Liver (tissue), 9 donors: ENCODE results near the gene DOCK9. TPM values are rescaled to one million over a fixed set of nuclear protein-coding genes. Genes with fewer than 3 reads are reported as not detected.

Experiments
- DNase-seq: peaks from one replicate; pipeline ENCODE4 v3.0.0-alpha.2; 2017; ENCODE audit warnings: low spot score
- H3K27ac ChIP-seq, 2 donors: one replicate each; pipeline ENCODE4 v1.7.0; 2013; ENCODE audit warnings: inconsistent platforms in 2 of 2, low read length in 2 of 2, control low read depth in 1 of 2, low read depth in 1 of 2, mild to moderate bottlenecking in 1 of 2
- H3K27me3 ChIP-seq, 4 donors: one replicate each; pipeline versions ENCODE4 v1.6.1 to v1.7.0; 2013; ENCODE audit warnings: low read length in 3 of 4, inconsistent platforms in 1 of 4, mild to moderate bottlenecking in 1 of 4, moderate library complexity in 1 of 4; ENCODE audit not compliant: control insufficient read depth in 4 of 4, insufficient read depth in 4 of 4
- H3K36me3 ChIP-seq, 4 donors: one replicate each; pipeline versions ENCODE4 v1.6.1 to v1.7.0; 2013; ENCODE audit warnings: low read length in 3 of 4, mild to moderate bottlenecking in 3 of 4, low read depth in 1 of 4, moderate library complexity in 1 of 4; ENCODE audit not compliant: control insufficient read depth in 4 of 4, insufficient read depth in 3 of 4
- H3K4me1 ChIP-seq, 4 donors: one replicate each; pipeline versions ENCODE4 v1.6.1 to v1.7.0; 2013; ENCODE audit warnings: low read length in 3 of 4, mild to moderate bottlenecking in 3 of 4, moderate library complexity in 1 of 4; ENCODE audit not compliant: control insufficient read depth in 4 of 4, insufficient read depth in 4 of 4
- H3K4me3 ChIP-seq, 3 donors: one replicate each; pipeline versions ENCODE4 v1.6.1 to v1.7.0; 2013; ENCODE audit warnings: low read length in 3 of 3, control low read depth in 1 of 3, low read depth in 1 of 3, mild to moderate bottlenecking in 1 of 3
- H3K9ac ChIP-seq, 2 donors: one replicate each; pipeline ENCODE4 v1.7.0; 2013; ENCODE audit warnings: low read length in 2 of 2, mild to moderate bottlenecking in 2 of 2, moderate library complexity in 2 of 2, control low read depth in 1 of 2, low read depth in 1 of 2
- H3K9me3 ChIP-seq, 4 donors: one replicate each; pipeline versions ENCODE4 v1.6.1 to v1.7.0; 2013; ENCODE audit warnings: low read length in 3 of 4; ENCODE audit not compliant: control insufficient read depth in 4 of 4
- EGR1 ChIP-seq, 2 donors: IDR thresholded peaks; 2 replicates each; pipeline ENCODE4 v1.6.1; 2016 to 2018; ENCODE audit warnings: antibody characterized with exemption in 2 of 2, low read depth in 2 of 2
- FOXA2 ChIP-seq: IDR thresholded peaks from 2 replicates; pipeline ENCODE4 v1.6.1; 2016; ENCODE audit warnings: antibody characterized with exemption
- GABPA ChIP-seq, 2 donors: IDR thresholded peaks in 1 of 2; conservative IDR thresholded peaks in 1 of 2; 2 replicates each; pipeline ENCODE4 v1.6.1; 2016; ENCODE audit warnings: antibody characterized with exemption in 2 of 2, mild to moderate bottlenecking in 1 of 2, moderate library complexity in 1 of 2
- HNF4A ChIP-seq, 2 donors: conservative IDR thresholded peaks; 2 replicates each; pipeline ENCODE4 v1.6.1; 2016; ENCODE audit warnings: antibody characterized with exemption in 2 of 2, mild to moderate bottlenecking in 2 of 2
- JUND ChIP-seq, 2 donors: IDR thresholded peaks; 2 replicates each; pipeline ENCODE4 v1.6.1; 2016; ENCODE audit warnings: antibody characterized with exemption in 2 of 2
- NR2F2 ChIP-seq: IDR thresholded peaks from 2 replicates; pipeline ENCODE4 v1.6.1; 2016; ENCODE audit warnings: antibody characterized with exemption
- RAD21 ChIP-seq, 2 donors: IDR thresholded peaks; 2 replicates each; pipeline ENCODE4 v1.6.1; 2016; ENCODE audit warnings: antibody characterized with exemption in 2 of 2, mild to moderate bottlenecking in 2 of 2
- RXRA ChIP-seq, 2 donors: IDR thresholded peaks; 2 replicates each; pipeline ENCODE4 v1.6.1; 2017 to 2018; ENCODE audit warnings: antibody characterized with exemption in 2 of 2, mild to moderate bottlenecking in 1 of 2
- SP1 ChIP-seq: IDR thresholded peaks from 2 replicates; pipeline ENCODE4 v1.6.1; 2018; ENCODE audit warnings: antibody characterized with exemption, mild to moderate bottlenecking
- TAF1 ChIP-seq: conservative IDR thresholded peaks from 2 replicates; pipeline ENCODE4 v1.6.1; 2016; ENCODE audit warnings: antibody characterized with exemption, mild to moderate bottlenecking
- YY1 ChIP-seq: IDR thresholded peaks from 2 replicates; pipeline ENCODE4 v1.6.1; 2016; ENCODE audit warnings: antibody characterized with exemption, mild to moderate bottlenecking
- WGBS: extraction: QIAGEN DNeasy Blood & Tissue Kit; methylation state at CpG from one replicate; pipeline ENCODE4 v1.1.7; 2013; 5-methylcytosine and 5-hydroxymethylcytosine counted together
- polyA plus RNA-seq, 2 donors: library from polyadenylated mRNA; stranded (reverse) in 1 of 2; unstranded in 1 of 2; fragments of 200-250 nt in 1 of 2; fragments of >200 nt in 1 of 2; fragmentation: Nextera tagmentation in 1 of 2; extraction: Ambion mirVana in 1 of 2; gene quantifications; one replicate each; pipeline versions ENCODE4 v1.2.1 to v1.2.3, GENCODE V29; 2013 to 2015
- total RNA-seq, 2 donors: library from RNA; depleted of rRNA; stranded (reverse); fragments of >200 nt; gene quantifications; one replicate each; pipeline ENCODE4 v1.2.3, GENCODE V29; 2014
- TF ChIP-seq, protein P1 (sequence below): IDR thresholded peaks from 2 replicates; pipeline ENCODE4 v1.6.1; 2016; ENCODE audit warnings: antibody characterized with exemption
- TF ChIP-seq, protein P2 (sequence below): IDR thresholded peaks from 2 replicates; pipeline ENCODE4 v1.6.1; 2016; ENCODE audit warnings: antibody characterized with exemption
- TF ChIP-seq, protein P3 (sequence below): fragments of 150-350 bp; IDR thresholded peaks from 2 replicates; pipeline ENCODE4 v1.5.1; 2017; ENCODE audit warnings: improper control_type of control experiment, low read depth, low read length; ENCODE audit not compliant: missing input control
- donor health status: healthy.
- donor health status: healthy.
- donor health status: healthy.
- donor health status: healthy.
- donor health status: healthy.

DOCK9 gene
- total and polyA plus RNA-seq, 4 donors, result 5.4 to 31.3 (median 10.6) TPM

DNA sequence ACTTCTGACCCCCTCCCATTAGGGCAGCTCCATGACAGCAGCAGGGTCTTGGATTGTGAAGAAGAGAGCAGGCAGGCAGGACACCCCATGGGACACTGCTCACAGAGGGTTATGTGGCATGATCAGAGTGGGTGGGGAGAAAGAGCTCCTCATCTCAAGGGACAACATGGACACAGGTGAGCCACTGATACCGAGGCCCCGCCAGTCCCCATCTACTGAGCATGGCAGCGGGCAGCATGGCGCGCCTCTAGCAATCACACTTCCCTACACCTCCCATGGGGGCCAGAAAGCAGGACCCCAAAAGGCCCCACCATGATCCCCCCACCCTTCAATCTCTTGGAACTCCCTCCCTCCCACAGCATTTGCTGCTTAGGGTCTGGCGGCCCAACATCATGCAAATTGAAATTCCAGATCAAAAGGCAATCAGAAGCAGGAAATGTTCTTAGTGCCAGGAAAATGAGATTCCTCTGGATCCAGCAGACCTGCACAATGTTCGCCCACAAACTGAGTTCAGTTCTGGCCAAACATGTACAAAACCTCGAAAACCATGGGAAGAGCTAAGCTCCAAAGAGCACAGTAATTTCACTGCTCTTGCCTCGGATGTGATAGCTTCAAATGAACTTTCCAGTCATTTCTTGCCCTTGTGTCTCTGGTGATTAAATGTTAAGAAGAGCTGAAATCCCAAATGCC, 14.8 kb downstream of the DOCK9 start:
- TF ChIP-seq EGR1 (IDR thresholded peaks at IDR 0.05; ENCODE audit: low read depth in 2 of 2) (no peak), RXRA (IDR thresholded peaks at IDR 0.05) (no peak), RAD21 (IDR thresholded peaks at IDR 0.05) (no peak), FOXA2 (no peak), TAF1 (no peak), SP1 (no peak)
- TF ChIP-seq, protein P1, sequence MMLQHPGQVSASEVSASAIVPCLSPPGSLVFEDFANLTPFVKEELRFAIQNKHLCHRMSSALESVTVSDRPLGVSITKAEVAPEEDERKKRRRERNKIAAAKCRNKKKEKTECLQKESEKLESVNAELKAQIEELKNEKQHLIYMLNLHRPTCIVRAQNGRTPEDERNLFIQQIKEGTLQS, result no peak
- TF ChIP-seq, protein P2, sequence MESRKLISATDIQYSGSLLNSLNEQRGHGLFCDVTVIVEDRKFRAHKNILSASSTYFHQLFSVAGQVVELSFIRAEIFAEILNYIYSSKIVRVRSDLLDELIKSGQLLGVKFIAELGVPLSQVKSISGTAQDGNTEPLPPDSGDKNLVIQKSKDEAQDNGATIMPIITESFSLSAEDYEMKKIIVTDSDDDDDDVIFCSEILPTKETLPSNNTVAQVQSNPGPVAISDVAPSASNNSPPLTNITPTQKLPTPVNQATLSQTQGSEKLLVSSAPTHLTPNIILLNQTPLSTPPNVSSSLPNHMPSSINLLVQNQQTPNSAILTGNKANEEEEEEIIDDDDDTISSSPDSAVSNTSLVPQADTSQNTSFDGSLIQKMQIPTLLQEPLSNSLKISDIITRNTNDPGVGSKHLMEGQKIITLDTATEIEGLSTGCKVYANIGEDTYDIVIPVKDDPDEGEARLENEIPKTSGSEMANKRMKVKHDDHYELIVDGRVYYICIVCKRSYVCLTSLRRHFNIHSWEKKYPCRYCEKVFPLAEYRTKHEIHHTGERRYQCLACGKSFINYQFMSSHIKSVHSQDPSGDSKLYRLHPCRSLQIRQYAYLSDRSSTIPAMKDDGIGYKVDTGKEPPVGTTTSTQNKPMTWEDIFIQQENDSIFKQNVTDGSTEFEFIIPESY, result no peak
- Histone ChIP-seq H3K9me3 (no peaks in the 10 kb centered on the region), H3K27ac (no peak overlapping the region), H3K27me3 (no peaks in the 10 kb centered on the region), H3K4me3 (no peak overlapping the region), H3K9ac (no peak overlapping the region), H3K36me3 (no peaks in the 10 kb centered on the region), H3K4me1 (peaks cover 0 to 3% (median 0%) of the 10 kb centered on the region in 4 donors)
- DNase-seq, result no peak
- WGBS, result 92% methylated on average over 9 of the region's 9 CpGs

DNA sequence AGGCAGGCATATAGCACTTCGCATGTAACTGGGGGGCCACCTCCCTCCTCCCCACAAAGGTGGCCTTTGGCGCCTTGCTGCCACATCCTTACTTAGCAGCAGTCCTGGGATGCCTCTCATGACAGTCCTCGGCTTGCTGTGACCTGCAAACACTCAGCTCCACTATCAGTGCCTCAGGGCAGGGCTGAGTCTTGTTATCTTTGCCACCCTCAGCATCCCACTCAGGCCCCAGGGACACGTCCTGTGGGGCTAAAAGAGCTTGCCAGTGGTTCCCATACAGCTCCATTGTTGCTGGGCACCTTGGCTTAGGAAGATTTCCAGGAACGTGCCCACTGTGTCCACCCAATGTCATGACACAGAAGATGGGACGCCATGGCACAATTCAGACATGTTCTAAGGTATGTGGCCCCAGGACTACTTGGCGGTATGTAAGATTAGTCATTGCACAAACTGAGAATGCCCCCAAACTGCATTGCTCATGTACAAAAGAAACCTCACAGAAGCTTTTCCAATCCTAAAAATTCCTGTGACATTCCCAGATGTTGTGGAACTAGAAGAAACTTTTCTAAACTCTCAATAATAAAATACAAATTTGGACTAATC, 16.3 kb downstream of the DOCK9 start:
- 94% methylated on average over 7 of the region's 7 CpGs for WGBS
- H3K27ac ChIP-seq, result no peak overlapping the region
- TF ChIP-seq RXRA (IDR thresholded peaks at IDR 0.05), result no peak
- no peak for TF ChIP-seq GABPA (IDR thresholded peaks at IDR 0.05 in 1 of 2, conservative IDR thresholded peaks at IDR 0.05 in 1 of 2)
- no peak for TF ChIP-seq SP1
- TF ChIP-seq HNF4A (conservative IDR thresholded peaks at IDR 0.05), result no peak
- TF ChIP-seq, protein P1, result no peak
- TF ChIP-seq YY1, result no peak
- no peak for TF ChIP-seq FOXA2
- TF ChIP-seq JUND (IDR thresholded peaks at IDR 0.05), result no peak
- no peak for TF ChIP-seq NR2F2
- TF ChIP-seq RAD21 (IDR thresholded peaks at IDR 0.05), result no peak
- TF ChIP-seq EGR1 (IDR thresholded peaks at IDR 0.05; ENCODE audit: low read depth in 2 of 2), result no peak
- TF ChIP-seq, protein P2, result no peak
- TF ChIP-seq, protein P3, sequence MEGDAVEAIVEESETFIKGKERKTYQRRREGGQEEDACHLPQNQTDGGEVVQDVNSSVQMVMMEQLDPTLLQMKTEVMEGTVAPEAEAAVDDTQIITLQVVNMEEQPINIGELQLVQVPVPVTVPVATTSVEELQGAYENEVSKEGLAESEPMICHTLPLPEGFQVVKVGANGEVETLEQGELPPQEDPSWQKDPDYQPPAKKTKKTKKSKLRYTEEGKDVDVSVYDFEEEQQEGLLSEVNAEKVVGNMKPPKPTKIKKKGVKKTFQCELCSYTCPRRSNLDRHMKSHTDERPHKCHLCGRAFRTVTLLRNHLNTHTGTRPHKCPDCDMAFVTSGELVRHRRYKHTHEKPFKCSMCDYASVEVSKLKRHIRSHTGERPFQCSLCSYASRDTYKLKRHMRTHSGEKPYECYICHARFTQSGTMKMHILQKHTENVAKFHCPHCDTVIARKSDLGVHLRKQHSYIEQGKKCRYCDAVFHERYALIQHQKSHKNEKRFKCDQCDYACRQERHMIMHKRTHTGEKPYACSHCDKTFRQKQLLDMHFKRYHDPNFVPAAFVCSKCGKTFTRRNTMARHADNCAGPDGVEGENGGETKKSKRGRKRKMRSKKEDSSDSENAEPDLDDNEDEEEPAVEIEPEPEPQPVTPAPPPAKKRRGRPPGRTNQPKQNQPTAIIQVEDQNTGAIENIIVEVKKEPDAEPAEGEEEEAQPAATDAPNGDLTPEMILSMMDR, result no peak

More for the DNA sequence above, 16.3 kb downstream of the DOCK9 start:
- Histone ChIP-seq H3K36me3 (no peaks in the 10 kb centered on the region), H3K27me3 (no peaks in the 10 kb centered on the region), H3K4me1 (peaks cover 0 to 3% (median 0%) of the 10 kb centered on the region in 4 donors), H3K9ac (no peak overlapping the region), H3K9me3 (no peaks in the 10 kb centered on the region), H3K4me3 (no peak overlapping the region)
- no peak for DNase-seq
